Mesenchymal stem cell (in vitro differentiated cells and primary cell): ENCODE data around the gene CPZ.

Source experiments
- DNase-seq: peaks from one replicate; pipeline ENCODE4 v3.0.0-alpha.2; 2013
- H2AFZ ChIP-seq: one replicate; pipeline ENCODE4 v1.6.1; 2013; ENCODE audit warnings: low read depth, mild to moderate bottlenecking, control low read depth, inconsistent platforms, low read length, moderate library complexity
- H2AK5ac ChIP-seq: 2 replicates; pipeline ENCODE4 v1.6.1; 2013; ENCODE audit warnings: low read length, moderate library complexity, mild to moderate bottlenecking, inconsistent platforms; ENCODE audit not compliant: severe bottlenecking
- H2BK120ac ChIP-seq: one replicate; pipeline ENCODE4 v1.6.1; 2013; ENCODE audit warnings: low read depth, mild to moderate bottlenecking, inconsistent platforms, low read length, moderate library complexity
- H2BK12ac ChIP-seq, 2 experiments: one replicate each; pipeline ENCODE4 v1.6.1; 2013; ENCODE audit warnings: inconsistent platforms in 2 of 2, low read length in 2 of 2, mild to moderate bottlenecking in 2 of 2, moderate library complexity in 2 of 2, control low read depth in 1 of 2
- H2BK15ac ChIP-seq: one replicate; pipeline ENCODE4 v1.6.1; 2013; ENCODE audit warnings: mild to moderate bottlenecking, low read depth, inconsistent platforms; ENCODE audit not compliant: poor library complexity, severe bottlenecking
- H2BK5ac ChIP-seq: 2 replicates; pipeline ENCODE4 v1.6.1; 2013; ENCODE audit warnings: low read depth, mild to moderate bottlenecking, low read length, control low read depth, inconsistent platforms; ENCODE audit not compliant: poor library complexity, severe bottlenecking
- H3K14ac ChIP-seq, 2 experiments: one replicate each; pipeline ENCODE4 v1.6.1; 2013; ENCODE audit warnings: inconsistent platforms in 2 of 2, low read length in 2 of 2, control low read depth in 1 of 2, mild to moderate bottlenecking in 1 of 2, moderate library complexity in 1 of 2
- H3K18ac ChIP-seq, 2 experiments: one replicate each; pipeline ENCODE4 v1.6.1; 2013; ENCODE audit warnings: inconsistent platforms in 2 of 2, low read length in 2 of 2, control low read depth in 1 of 2, low read depth in 1 of 2, mild to moderate bottlenecking in 1 of 2
- H3K23ac ChIP-seq, 2 experiments: one replicate each; pipeline ENCODE4 v1.6.1; 2013; ENCODE audit warnings: inconsistent platforms in 2 of 2, low read length in 2 of 2, mild to moderate bottlenecking in 2 of 2, moderate library complexity in 2 of 2, control low read depth in 1 of 2
- H3K27ac ChIP-seq: 2 replicates; pipeline ENCODE4 v1.5.1; 2013; ENCODE audit warnings: mild to moderate bottlenecking, moderate library complexity, low read length, control low read depth, inconsistent platforms; ENCODE audit not compliant: poor library complexity, severe bottlenecking
- H3K27me3 ChIP-seq, 2 experiments: 2 replicates each; pipeline versions ENCODE4 v1.6.1 to v1.7.0; 2013; ENCODE audit warnings: low read length in 2 of 2, mild to moderate bottlenecking in 2 of 2, moderate library complexity in 2 of 2, control low read depth in 1 of 2, inconsistent platforms in 1 of 2; ENCODE audit not compliant: control insufficient read depth in 1 of 2, insufficient read depth in 1 of 2
- H3K36me3 ChIP-seq, 2 experiments: 2 replicates each; pipeline versions ENCODE4 v1.6.1 to v1.7.0; 2013; ENCODE audit warnings: low read length in 2 of 2, control low read depth in 1 of 2, inconsistent platforms in 1 of 2, low read depth in 1 of 2, mild to moderate bottlenecking in 1 of 2; ENCODE audit not compliant: insufficient read depth in 2 of 2, control insufficient read depth in 1 of 2
- H3K4ac ChIP-seq, 2 experiments: one replicate each; pipeline ENCODE4 v1.6.1; 2013; ENCODE audit warnings: inconsistent platforms in 2 of 2, low read length in 2 of 2, mild to moderate bottlenecking in 2 of 2, moderate library complexity in 2 of 2, control low read depth in 1 of 2, low read depth in 1 of 2
- H3K4me1 ChIP-seq: 2 replicates; pipeline ENCODE4 v1.6.1; 2013; ENCODE audit warnings: low read depth, low read length, control low read depth; ENCODE audit not compliant: control insufficient read depth, insufficient read depth
- H3K4me2 ChIP-seq: 2 replicates; pipeline ENCODE4 v1.6.1; 2013; ENCODE audit warnings: low read length, mild to moderate bottlenecking, inconsistent platforms; ENCODE audit not compliant: poor library complexity, severe bottlenecking
- H3K4me3 ChIP-seq, 2 experiments: 2 replicates each; pipeline versions ENCODE4 v1.5.1 to v1.7.0; 2013; ENCODE audit warnings: low read length in 2 of 2, mild to moderate bottlenecking in 2 of 2, control low read depth in 1 of 2, low read depth in 1 of 2; ENCODE audit not compliant: insufficient read depth in 1 of 2
- H3K79me1 ChIP-seq: replicated peaks from 2 replicates; pipeline ENCODE4 v1.6.1; 2013; ENCODE audit warnings: mild to moderate bottlenecking, control low read depth, low read length, inconsistent platforms; ENCODE audit not compliant: poor library complexity, severe bottlenecking
- H3K9ac ChIP-seq: 2 replicates; pipeline ENCODE4 v1.7.0; 2013; ENCODE audit warnings: mild to moderate bottlenecking, low read length, moderate library complexity
- H3K9me3 ChIP-seq: 2 replicates; pipeline ENCODE4 v1.7.0; 2013; ENCODE audit warnings: mild to moderate bottlenecking, low read length; ENCODE audit not compliant: control insufficient read depth
- H4K8ac ChIP-seq: one replicate; pipeline ENCODE4 v1.6.1; 2013; ENCODE audit warnings: inconsistent platforms, mild to moderate bottlenecking, low read length, moderate library complexity
- H4K91ac ChIP-seq: one replicate; pipeline ENCODE4 v1.6.1; 2013; ENCODE audit warnings: mild to moderate bottlenecking, low read length, inconsistent platforms
- WGBS: methylation state at CpG from one replicate; pipeline ENCODE4 v1.1.7; 2013; ENCODE audit warnings: mixed read lengths; 5-methylcytosine and 5-hydroxymethylcytosine counted together

Gene CPZ

GRCh38 chr4:8609824-8610350 is 17.3 kb downstream of the CPZ start:
- H3K18ac ChIP-seq: no peak overlapping the region
- H3K27me3 ChIP-seq: peaks cover 0 to 5% of the 10 kb centered on the region in 2 experiments
- H3K4me3 ChIP-seq: no peak overlapping the region
- no peak overlapping the region for H4K91ac ChIP-seq
- no peak overlapping the region for H2BK120ac ChIP-seq
- no peak overlapping the region for H4K8ac ChIP-seq
- no peak overlapping the region for H3K14ac ChIP-seq
- peaks cover 4% of the 10 kb centered on the region for H3K4me1 ChIP-seq
- H3K79me1 ChIP-seq: no peaks in the 10 kb centered on the region
- H2AK5ac ChIP-seq: no peak overlapping the region
- H3K27ac ChIP-seq: no peak overlapping the region
- H2BK15ac ChIP-seq: no peak overlapping the region
- H3K9me3 ChIP-seq: no peaks in the 10 kb centered on the region
- no peak overlapping the region for H2BK5ac ChIP-seq
- WGBS: 68% methylated on average over 9 of the region's 9 CpGs
- DNase-seq: no peak
- H3K9ac ChIP-seq: no peak overlapping the region
- H3K23ac ChIP-seq: no peak overlapping the region
- H2AFZ ChIP-seq: no peak overlapping the region
- peaks cover 7 to 21% of the 10 kb centered on the region in 2 experiments for H3K36me3 ChIP-seq
- no peak overlapping the region for H3K4me2 ChIP-seq
- H2BK12ac ChIP-seq: no peak overlapping the region
- H3K4ac ChIP-seq: no peak overlapping the region

- Histone ChIP-seq H3K14ac (no peak overlapping the region), H2BK5ac (no peak overlapping the region), H3K4me3 (no peak overlapping the region), H2AFZ (no peak overlapping the region), H2BK12ac (no peak overlapping the region), H2BK15ac (no peak overlapping the region), H4K91ac (no peak overlapping the region), H4K8ac (no peak overlapping the region), H3K23ac (no peak overlapping the region), H2AK5ac (no peak overlapping the region), H3K36me3 (peaks cover 7 to 14% of the 10 kb centered on the region in 2 experiments), H3K4ac (no peak overlapping the region), H3K9ac (no peak overlapping the region), H3K9me3 (no peaks in the 10 kb centered on the region), H3K18ac (no peak overlapping the region), H3K79me1 (no peaks in the 10 kb centered on the region), H2BK120ac (no peak overlapping the region), H3K27me3 (peaks cover 0 to 5% of the 10 kb centered on the region in 2 experiments), H3K27ac (no peak overlapping the region), H3K4me2 (no peak overlapping the region), H3K4me1 (peaks cover 4% of the 10 kb centered on the region)
- DNase-seq: no peak
- 69% methylated on average over 8 of the region's 8 CpGs for WGBS
Measured at GRCh38 chr4:8610858-8611616, 18.5 kb downstream of the CPZ start.

GRCh38 chr4:8612646-8613045 is 20.1 kb downstream of the CPZ start:
- no peaks in the 10 kb centered on the region for H3K9me3 ChIP-seq
- H3K4me2 ChIP-seq: no peak overlapping the region
- H3K27ac ChIP-seq: no peak overlapping the region
- no peak for DNase-seq
- H2BK5ac ChIP-seq: no peak overlapping the region
- no peak overlapping the region for H3K23ac ChIP-seq
- 83% methylated on average over 8 of the region's 8 CpGs for WGBS
- H3K4me1 ChIP-seq: peaks cover 1% of the 10 kb centered on the region
- H3K27me3 ChIP-seq: peaks cover 7 to 9% of the 10 kb centered on the region in 2 experiments
- no peak overlapping the region for H2BK15ac ChIP-seq
- H3K4me3 ChIP-seq: no peak overlapping the region
- H2BK12ac ChIP-seq: no peak overlapping the region
- H4K8ac ChIP-seq: no peak overlapping the region
- peaks cover 4 to 14% of the 10 kb centered on the region in 2 experiments for H3K36me3 ChIP-seq
- H2AK5ac ChIP-seq: no peak overlapping the region
- no peak overlapping the region for H2AFZ ChIP-seq
- no peak overlapping the region for H3K18ac ChIP-seq
- H4K91ac ChIP-seq: no peak overlapping the region
- H3K79me1 ChIP-seq: no peaks in the 10 kb centered on the region
- no peak overlapping the region for H3K4ac ChIP-seq
- H2BK120ac ChIP-seq: no peak overlapping the region
- no peak overlapping the region for H3K9ac ChIP-seq
- H3K14ac ChIP-seq: no peak overlapping the region

GRCh38 chr4:8613421-8614364 is 21.1 kb downstream of the CPZ start:
- Histone ChIP-seq H2BK120ac (no peak overlapping the region), H3K27me3 (peaks cover 9 to 11% of the 10 kb centered on the region in 2 experiments), H3K14ac (no peak overlapping the region), H3K4me2 (no peak overlapping the region), H2AK5ac (no peak overlapping the region), H3K79me1 (no peaks in the 10 kb centered on the region), H4K91ac (no peak overlapping the region), H3K4me1 (no peaks in the 10 kb centered on the region), H2BK5ac (no peak overlapping the region), H3K36me3 (peaks cover 7 to 14% of the 10 kb centered on the region in 2 experiments), H3K4ac (no peak overlapping the region), H3K18ac (no peak overlapping the region), H3K9ac (no peak overlapping the region), H2BK15ac (no peak overlapping the region), H2AFZ (no peak overlapping the region), H4K8ac (no peak overlapping the region), H3K27ac (no peak overlapping the region), H2BK12ac (no peak overlapping the region), H3K4me3 (no peak overlapping the region), H3K23ac (no peak overlapping the region), H3K9me3 (no peaks in the 10 kb centered on the region)
- WGBS: 88% methylated on average over 35 of the region's 35 CpGs
- DNase-seq: no peak
